HG03108 (cell line): ENCODE measurements around the gene PHGDH.
"Not testable (repeated sequence)": the region's sequence is repeated elsewhere in the genome, so short reads cannot be mapped to it uniquely, and the experiment has no call there.

ENCODE experiments used
- ATAC-seq: cut with Tn5 transposase; IDR thresholded peaks from one replicate; pipeline ENCODE4 v1.9.1; 2021; ENCODE audit warnings: moderate library complexity; ENCODE audit not compliant: unreplicated experiment

The PHGDH gene

GRCh38 chr1:119784191-119784781 is 72.6 kb downstream of the PHGDH start:
- no peak for ATAC-seq

- not testable (repeated sequence) for ATAC-seq
Observed at GRCh38 chr1:119786046-119786445, 74.3 kb downstream of the PHGDH start.

- not testable (repeated sequence) for ATAC-seq
Observed at GRCh38 chr1:119786473-119787050, 74.8 kb downstream of the PHGDH start.

DNA sequence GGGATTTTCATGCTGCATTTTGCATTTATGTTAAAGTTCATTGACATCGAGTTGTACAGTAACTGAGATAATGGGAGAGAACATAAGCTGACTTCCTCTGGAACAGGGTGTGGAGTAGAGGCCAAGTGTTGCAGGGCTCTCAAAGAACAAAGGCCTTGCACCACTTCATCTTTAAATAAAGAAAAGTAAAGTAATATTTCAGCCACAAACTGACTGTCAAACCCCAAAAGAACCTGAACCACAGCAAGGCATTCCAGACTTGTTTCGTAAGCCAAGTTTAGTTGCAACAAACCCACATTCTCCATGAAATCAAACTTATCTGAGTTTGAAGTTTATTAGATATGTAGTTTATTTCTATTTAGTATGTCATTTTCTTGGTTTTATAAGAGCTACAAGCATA is 76.0 kb downstream of the PHGDH start:
- no peak for ATAC-seq

DNA sequence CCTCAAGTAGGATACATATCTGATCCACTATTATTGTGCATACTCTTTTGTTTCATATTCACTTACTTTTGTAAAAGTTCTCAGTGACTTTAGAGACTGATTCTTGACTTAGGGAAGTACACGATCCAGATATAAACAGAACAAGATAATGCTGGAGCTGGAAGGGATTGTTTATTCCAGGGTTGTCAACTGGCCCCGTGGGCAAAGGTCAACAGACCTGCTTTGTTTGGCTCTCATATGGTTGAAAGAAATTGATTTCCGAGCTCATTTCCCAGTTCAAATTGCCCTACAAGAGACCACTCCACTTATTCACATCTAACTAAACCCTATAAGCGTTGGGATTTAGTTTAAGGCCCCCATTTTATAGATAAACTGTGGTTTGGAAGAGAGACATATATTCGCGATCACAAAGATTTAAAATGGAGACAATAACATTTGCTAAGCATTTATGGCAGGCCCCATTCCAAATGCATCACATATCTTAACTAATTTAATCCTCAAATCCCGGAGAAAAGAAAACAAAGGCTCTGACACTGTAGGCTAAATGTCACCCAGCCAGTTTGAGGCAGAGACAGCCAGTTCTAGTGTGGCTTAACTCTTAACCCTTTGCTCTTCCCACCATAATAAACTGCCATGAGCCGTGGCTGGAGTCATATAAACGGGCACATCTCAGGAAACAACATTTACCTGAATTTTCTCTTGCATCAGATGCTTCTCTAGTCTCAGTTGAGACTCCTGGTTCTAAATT is 78.9 kb downstream of the PHGDH start:
- ATAC-seq = no peak

DNA sequence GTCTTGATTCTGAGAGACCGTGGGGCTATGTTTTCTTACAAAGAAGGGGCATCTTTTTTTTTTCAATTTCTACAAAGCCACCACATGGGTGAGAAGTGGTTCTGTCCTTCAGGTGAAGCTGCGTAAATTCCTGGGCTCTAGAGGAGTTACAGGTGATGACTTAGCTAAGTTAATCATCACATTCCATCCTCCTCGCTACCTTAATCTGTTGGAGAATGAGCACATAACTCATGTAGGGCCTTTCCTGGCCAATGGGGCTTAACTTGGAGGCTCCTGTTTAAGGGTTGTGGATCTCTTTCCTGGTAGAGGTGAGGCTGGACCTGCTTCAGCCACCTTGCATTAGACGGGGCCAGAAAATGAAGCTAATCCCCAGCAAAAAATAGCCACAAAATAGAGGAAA is 79.6 kb downstream of the PHGDH start:
- ATAC-seq = no peak
